ENCODE results near the gene ACTRT2.

Gene ACTRT2

DNA sequence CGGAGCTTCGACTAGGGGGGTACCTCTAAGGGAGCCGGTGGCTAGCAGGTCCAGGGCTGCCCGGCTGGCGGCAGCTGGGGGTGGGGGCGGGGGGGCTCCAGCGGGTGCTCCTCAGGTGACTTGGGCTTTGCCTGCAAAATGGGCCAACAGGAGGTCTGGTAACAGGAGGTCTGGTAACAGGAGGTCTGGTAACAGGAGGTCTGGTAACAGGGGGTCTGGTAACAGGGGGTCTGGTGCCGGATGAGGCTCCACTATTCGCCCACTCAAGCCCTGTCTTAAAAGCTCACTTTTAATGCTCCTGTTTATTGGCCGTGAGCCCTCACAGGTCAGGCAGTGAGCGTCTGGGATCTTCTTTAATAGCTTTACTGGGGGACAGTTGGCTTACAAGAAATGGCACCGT is 40.4 kb upstream of the ACTRT2 start:
- H3K27ac ChIP-seq, result no peak overlapping the region
- no peak for TF ChIP-seq CTCF (conservative IDR thresholded peaks at IDR 0.05)

DNA sequence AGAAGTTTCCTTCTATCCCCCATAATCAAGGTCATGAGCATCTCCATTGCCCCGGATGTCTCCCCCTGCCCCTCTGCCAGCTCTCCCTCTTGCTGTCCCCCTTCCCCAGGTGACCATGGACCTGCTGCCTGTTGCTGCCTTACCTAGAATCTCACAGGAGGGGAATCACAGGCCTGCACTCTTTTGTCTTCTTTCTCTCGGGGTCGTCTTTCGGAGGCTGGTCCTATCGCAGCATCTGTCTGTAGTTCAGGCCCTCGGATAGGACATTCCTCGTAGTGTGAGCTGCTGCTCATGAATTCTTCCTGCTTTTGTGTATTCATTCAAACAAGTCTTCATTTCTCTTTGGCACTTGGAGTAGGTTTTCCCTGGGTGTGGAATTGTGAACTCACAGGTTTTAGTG is 39.9 kb upstream of the ACTRT2 start:
- H3K27ac ChIP-seq, result no peak overlapping the region
- TF ChIP-seq CTCF (conservative IDR thresholded peaks at IDR 0.05), result no peak

GRCh38 chr1:2981981-2982614 is 39.2 kb upstream of the ACTRT2 start:
- TF ChIP-seq CTCF (conservative IDR thresholded peaks at IDR 0.05), result no peak
- no peak overlapping the region for H3K27ac ChIP-seq

DNA sequence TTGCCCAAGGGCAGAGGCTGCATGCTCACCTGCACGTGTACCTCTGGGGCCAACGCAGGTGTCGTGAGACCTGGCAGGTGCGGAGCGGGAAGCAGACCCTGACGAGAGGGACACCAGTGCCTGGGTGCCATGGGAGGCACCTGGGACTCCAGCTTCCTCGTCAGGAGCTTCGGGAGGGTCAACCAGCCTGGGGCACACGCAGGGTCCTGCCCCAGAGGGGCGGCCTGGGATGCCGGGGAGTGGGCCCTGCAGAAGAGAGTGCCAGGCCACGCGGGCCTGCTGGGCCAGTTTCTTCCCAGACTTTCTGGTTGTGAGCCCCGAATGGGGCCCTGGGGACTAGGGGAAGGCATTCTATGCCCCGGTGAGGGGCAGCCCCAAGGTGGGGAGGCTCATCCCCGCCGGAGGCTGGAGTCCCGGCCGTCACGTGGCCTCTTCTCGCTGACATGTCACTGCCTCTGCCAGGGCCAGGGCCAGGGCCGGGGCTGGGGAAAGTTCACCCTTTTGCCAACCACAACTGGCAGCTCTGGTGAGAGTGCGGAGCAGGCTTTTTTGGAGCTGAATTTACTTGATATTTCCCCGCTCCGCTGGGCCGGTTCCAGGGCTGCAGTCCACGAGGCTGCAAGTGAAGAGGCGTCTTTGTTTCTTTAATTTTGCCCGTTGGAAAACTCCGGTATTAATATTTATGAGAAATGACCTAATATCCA is 38.5 kb upstream of the ACTRT2 start:
- TF ChIP-seq CTCF (conservative IDR thresholded peaks at IDR 0.05), result no peak
- H3K27ac ChIP-seq, result no peak overlapping the region

GRCh38 chr1:2983319-2983705 is 38.0 kb upstream of the ACTRT2 start:
- H3K27ac ChIP-seq, result no peak overlapping the region
- no peak for TF ChIP-seq CTCF (conservative IDR thresholded peaks at IDR 0.05)

DNA sequence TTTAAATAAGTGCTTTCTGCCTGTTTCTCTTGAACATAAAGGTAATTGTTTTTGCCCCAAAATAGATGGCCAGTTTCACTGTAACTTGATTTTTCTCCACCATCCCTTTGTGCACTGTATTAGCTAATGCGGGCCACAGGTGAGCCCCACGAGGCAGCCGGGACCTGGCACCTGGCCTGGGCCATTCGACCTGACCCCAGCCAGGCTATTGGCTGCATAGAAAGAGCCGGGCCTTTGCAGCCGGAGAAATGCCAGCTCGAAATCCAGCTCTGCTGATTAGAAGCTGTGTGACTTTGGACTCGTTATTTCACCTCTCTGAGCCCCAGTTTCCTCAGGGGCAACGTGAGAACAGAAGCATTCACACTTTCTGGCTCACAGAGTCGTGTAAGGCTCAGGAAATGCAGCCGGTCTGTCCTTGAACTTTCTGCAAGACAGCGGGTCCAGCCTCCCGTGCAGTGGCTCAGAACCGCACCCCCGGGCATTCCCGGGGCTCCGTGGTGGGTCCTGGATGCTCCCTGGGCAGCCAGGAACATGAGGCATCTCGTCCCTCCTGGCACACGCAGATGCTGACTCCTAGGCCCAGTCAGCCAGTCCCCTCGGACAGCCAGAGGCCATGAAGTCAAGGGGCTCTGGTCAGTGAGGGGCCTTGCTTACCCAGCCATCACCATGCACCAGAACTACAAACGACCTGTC is 37.4 kb upstream of the ACTRT2 start:
- TF ChIP-seq CTCF (conservative IDR thresholded peaks at IDR 0.05), result no peak
- no peak overlapping the region for H3K27ac ChIP-seq

GRCh38 chr1:2984399-2985061 is 36.7 kb upstream of the ACTRT2 start:
- TF ChIP-seq CTCF (conservative IDR thresholded peaks at IDR 0.05), result no peak
- no peak overlapping the region for H3K27ac ChIP-seq

Measured in VCaP (cell line).